HS-5 (cell line): ENCODE data around the gene URM1.
"Not testable (repeated sequence)": the region's sequence is repeated elsewhere in the genome, so short reads cannot be mapped to it uniquely, and the experiment has no call there.

Source experiments
- DNase-seq: peaks from one replicate; pipeline ENCODE4 v3.0.0-alpha.2; 2012; ENCODE audit warnings: low read depth

Gene URM1

DNA sequence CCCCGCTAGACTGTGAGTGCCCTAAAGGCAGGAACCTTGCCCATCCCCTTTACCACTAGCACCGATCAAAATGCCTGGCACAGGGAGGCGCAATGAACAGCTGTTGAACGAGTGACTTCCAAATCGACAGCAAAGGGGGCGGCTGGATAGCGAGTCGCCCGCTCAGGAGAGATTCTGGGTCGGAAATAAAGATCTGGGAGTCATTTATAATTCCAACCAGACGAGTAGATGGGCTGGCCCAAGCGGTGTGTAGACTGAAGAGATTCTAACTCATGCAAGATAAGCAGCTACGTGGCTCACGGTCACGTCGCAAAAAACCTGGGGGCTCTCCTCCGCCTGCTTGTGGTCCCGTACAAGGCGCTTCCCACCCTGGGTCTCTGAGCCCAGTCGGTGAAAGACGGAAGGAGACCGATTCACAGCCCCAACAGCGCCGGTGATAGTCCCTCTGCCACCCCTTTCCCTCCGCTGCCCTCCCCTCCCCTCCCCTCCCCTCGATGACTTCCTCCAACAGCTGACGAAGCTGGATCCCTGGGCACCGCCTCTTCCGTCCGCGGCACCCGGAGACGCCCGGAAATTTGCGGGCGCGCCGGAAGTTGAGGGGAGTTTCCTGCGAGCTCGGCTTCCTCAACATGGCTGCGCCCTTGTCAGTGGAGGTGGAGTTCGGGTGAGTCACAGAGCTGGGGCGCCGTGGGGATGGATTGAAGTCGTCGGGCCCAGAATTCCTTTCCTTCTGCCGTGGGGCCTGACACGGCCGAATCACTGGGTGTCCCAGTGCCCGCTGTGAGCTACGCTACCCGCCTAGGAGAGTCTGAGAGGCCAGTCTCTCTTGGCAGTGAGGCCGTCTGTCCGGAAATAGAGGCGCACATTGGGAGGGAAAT lies at the start of gene URM1:
Gene URM1 (plus strand): TSS at position 623 of the 878 bp plus-strand sequence. CDS start 7 bp downstream, at position 630.
- DNase-seq: peak; percentile 82

DNA sequence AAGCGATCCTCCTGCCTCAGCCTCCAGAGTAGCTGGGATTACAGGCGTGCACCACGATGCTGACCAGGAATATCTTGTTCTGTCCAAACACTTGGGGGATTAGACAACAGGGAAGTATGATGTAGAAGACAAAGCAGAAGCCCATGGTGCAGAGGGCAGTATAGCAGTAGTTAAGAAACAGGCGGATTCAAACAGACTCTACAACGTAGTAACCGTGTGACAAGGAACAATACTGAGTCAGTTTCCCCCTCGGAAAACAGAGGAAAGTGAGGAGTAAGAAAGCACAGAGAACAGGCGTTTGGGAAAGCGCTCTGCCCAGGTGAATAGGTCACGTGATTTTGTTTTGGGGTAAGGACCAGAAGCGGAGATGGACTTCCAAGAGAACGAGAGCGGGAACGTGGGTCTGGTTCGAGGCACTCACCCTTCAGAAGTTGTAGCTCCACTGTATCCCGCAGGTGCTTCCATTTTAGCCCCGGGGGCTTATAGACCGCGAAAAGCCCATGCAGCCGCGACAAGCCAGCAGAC lies 49.2 kb upstream of the URM1 start:
- DNase-seq: no peak

DNA sequence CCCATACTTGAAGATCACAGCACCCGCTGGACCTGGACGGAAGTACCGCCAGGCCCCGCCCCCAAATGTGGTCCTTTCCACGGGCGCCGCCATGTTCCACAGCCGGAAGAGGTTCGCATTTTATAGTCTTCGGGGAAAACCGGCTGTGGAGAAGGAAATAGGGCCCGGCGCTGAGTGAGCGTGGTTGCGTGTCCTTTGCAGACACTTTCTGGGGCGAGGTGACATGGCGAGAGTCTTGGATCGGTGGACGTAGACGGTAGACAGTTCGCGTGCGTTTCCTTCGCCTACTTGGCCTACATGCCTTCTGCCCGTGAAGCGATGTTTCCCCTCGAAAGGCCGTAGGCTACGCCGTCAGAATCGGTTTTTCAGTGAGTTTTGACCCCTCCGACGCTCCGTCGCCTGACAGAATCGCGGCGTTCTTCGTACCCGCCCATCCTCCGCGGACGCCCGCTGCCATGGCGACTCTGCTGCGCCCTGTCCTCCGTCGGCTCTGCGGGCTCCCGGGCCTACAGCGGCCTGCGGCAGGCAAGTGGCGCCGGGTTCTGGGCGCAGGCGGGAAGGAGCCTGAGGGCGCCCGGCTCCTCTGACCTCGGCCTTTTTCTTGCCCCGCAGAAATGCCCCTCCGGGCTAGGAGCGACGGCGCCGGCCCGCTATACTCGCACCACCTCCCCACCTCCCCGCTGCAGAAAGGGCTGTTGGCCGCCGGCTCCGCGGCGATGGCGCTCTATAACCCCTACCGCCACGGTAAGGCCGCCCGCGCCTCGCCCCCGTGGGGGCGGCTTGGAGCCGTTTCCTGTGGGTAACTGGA lies 48.6 kb upstream of the URM1 start, which contains the start of the genes COQ4 and TRUB2:
Gene COQ4 (plus strand): TSS at position 436 of the 808 bp plus-strand sequence. CDS start 20 bp downstream, at position 456.
Gene TRUB2 (minus strand): TSS at position 44 of the 808 bp plus-strand sequence. CDS start 39 bp downstream, at position 5.
- DNase-seq: peak; percentile 93

DNA sequence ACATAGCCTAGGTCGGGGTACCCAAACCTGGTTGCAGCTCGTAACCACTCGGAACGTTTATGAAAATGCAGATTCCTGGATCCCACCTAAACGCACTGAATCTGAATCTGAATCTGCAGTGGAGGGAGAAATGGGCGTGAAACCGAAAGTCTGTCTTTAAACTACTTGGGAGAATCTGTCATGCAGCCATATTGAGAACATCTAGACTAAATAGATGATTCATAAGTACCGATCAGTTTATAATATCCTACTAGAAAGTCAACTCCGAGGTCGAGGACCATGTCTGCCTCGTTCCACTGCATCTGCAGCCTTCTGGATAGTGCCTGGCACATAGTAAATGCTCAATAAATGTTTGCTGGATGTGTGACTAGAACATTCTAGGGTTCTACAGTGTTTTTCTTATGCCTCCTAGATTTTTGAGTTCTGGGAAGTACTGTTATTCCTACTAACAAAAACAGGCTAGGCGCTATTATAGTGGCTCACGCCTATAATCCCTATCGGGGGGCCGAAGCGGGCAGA lies 47.9 kb upstream of the URM1 start:
- DNase-seq: no peak

DNA sequence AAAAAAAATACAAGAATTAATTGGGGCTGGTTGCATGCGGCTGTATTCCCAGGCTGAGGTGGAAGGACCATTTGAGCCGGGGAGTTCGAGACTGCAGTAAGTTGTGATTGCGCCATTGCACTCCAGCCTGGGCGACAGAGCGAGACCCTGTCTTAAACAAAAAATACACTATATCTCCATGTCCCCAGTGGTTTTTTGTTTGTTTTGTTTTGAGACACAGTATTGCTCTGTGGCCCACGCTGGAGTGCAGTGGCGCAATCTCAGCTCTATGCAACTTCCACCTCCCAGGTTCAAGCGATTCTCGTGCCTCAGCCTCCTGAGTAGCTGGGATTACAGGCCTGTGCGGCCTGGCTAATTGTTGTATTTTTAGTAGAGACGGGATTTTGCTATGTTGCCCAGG lies 47.4 kb upstream of the URM1 start:
- no peak for DNase-seq

DNA sequence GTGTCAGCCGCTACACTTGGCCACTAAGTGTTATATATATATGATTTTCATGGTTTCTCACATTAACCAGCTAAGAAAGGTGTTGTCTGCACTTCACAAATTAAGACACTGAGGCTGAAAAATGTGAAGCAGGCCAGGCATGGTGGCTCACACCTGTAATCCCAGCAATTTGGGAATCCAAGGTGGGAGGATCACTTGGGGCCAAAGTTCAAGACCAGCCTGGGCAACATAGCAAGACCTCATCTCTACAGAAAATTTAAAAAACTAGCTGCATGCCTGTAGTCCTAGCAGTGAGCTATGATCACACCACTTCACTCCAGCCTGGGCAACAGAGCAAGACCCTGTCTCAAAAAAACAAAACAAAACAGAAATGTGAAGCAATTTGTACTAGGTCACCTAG lies 46.8 kb upstream of the URM1 start:
- DNase-seq: no peak

DNA sequence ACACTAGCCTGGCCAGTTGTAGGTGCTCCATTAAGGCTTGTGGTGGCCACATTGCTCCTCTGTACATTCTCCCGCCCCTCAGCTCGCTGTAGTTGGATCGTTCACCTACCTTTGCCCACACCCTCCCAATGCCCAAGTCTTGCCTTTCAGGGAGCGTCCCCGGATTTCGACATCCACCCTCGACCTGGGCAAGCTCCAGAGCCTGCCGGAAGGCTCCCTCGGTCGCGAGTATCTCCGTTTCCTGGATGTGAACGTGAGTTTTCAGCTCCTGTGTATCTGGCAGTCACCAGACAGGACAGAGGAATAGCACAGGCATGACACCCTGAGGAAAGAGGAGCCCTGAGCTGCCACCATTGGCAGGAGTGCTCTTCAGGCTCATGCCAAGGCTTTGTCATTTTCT lies 45.5 kb upstream of the URM1 start:
- DNase-seq: no peak

DNA sequence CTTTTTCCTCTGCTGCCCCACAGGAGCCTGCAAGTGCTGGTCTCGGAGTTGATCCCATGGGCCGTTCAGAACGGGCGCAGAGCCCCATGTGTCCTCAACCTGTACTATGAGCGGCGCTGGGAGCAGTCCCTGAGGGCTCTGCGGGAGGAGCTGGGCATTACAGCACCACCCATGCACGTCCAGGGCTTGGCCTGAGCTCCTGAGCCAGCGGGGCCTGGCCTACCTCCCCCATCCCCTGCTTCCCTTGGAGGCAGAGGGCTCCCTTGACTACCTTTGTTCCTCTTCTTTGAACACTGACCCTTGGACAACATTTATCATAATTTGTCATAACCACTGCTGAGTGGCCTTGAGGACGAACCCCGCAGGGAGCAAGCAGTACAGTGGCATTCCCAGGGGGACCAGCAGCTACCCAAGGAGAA lies 37.7 kb upstream of the URM1 start:
- no peak for DNase-seq

DNA sequence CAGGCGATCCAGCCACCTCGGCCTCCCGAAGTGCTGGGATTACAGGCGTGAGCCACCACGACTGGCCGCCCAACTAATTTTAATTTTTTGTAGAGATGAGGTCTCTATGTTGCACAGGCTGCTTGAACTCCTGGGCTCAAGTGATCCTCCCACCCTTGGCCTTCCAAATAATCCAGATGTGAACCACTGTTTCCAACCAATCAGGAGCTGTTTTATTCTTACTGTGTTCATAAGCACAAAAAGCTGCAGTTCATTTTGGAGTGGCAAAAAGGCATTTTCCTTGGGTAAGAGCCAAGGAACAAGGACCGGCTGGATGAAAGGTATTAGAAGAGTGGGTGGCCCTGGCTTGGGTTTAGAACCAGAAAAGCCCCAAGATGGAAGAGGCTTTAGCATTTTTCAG lies 36.0 kb upstream of the URM1 start:
- no peak for DNase-seq

DNA sequence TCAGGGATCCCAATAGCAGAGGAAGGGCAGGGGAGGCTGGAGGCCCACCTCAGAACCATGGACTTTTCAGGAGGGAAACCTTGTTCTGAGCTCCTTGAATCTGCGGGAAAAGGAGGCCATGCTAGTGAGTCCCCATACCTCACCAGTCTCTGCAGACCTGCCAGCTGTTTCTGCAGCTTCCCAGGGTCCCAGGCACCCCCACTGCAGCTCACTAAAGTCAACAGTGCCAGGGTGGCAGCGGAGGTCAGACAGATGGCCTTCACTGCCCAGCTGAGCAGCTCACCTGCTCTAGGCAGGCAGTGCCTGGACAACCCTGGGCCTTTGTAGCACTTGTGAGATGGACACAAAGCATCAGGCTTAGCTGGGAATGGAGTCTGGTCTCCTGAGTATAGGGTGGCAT lies 35.3 kb upstream of the URM1 start:
- no peak for DNase-seq

DNA sequence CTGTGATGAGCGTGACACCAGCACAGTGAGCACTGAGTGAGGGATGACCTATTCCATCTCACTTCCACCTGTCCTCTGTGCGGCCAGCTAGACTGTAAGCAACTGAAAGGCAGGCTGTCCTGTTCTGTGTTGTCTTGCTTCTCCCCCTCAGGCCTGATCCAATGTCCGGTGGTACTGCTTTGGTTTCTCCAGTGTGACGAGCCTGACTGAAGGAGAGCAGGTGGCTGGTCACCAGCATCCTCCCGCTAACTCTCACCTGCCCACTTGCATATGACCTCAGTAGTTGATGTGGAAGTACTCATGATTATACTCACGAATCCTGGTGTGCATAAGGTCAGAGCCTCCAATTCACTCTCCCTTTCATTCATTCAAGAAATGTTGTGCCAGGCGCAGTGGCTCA lies 33.2 kb upstream of the URM1 start:
- no peak for DNase-seq

DNA sequence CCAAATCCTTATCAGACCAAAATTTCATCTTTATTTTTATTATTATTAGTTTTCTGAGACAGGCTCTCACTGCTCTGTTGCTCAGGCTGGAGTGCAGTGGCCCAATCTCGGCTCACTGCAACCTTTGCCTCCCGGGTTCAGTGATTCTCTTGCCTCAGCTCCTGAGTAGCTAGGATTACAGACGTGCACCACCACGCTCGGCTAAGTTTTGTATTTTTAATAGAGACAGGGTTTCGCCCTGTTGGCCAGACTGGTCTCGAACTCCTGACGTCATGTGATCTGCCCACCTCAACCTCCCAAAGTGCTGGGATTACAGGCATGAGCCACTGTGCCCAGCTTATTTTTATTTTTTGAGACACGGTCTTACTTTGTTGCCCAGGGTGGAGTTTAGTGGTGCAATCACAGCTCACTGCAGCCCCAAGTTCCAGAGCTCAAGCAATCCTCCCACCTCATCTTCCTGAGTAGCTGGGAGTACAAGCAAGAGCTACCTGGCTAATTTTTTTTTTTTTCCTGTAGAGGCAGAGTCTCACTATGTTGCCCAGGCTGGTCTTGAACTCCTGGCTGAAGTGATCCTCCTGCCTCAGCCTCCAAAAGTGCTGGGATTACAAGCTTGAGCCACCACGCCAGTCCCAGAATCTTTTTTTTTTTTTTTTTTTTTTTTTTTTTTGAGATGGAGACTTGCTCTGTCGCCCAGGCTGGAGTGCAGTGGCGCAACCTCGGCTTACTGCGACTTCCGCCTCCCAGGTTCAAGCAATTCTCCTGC lies 32.1 kb upstream of the URM1 start:
- DNase-seq: not testable (repeated sequence)

DNA sequence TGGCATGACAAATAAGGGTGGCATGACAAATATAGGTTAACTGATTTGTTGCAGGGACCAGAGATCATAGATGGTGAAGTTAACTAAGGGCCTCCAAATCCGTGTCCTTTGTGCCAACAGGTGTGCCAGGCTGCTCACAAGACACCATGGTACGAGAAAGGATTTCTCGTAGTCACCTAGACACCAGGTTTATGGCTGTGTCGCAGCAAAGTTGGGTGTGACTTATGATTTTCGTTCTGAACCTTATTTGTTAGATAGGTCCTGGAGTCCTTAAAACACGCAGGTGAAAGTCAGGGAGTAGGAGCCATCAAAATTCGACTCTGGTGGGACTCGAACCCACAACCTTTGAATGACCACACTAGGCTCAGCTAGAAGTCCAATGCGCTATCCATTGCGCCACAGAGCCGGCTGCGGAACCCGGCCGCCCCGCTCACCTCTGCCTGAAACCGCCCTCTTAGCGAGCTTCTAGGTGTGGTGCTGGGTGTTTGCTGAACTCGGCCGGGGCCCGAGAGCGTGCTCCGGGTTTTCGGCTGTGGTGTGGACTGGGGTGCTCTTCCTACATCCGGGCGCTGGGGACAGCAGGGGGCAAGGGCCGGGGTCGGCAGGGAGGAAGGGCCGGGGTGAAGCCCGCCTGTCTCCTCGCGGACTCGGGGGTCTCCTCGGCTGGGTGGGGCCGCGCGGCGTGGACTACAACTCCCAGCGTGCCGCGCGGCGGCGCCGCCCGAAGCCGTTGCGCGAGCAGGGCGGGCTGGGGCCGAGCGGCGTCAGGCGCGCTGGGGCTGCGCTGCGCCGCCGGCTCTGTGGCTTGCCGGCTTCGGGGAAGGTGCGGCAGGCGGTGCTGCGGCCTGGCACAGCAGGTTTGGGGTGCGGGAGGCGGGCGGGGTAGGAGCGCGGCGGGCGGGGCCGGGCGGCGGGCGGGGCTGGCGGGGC lies 31.1 kb upstream of the URM1 start, which contains the start of gene SLC27A4:
Gene SLC27A4 (plus strand): TSS at position 767 of the 930 bp plus-strand sequence. CDS start 2,606 bp downstream, outside the sequence.
- no peak for DNase-seq

DNA sequence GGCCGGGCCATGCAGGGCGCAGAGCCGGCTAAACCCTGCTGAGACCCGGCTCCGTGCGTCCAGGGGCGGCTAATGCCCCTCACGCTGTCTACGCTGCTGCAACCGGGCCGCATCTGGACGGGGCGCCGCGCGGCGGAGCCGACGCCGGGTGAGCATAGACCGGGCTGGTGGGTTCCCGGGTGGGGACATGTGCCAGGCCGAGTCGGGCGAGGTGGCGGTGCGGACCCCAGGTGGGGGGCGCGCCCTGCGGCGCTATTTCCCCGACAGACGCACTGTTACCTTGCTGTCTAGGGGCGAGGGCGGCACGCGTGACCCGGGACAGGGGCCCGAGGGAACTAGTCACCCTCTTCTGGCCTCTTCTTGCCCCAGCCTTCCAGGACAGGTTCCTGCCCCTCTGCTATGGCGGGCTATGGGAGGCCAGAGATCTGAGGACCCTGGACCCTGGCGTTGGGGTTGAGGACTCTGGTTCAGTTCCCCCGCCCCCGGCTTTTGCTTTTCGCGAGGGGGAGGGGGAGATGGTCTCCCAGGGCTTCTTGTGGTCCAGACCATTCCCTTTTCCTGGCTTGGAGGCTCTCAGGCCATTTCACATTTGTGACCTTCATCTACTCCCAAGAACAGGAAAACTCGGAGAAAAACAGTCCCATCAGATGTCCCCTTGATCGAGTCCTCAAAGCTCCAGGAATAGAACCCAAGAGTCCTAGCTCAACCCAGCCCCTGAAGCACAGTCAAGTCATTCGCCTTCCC lies 30.3 kb upstream of the URM1 start:
- no peak for DNase-seq

DNA sequence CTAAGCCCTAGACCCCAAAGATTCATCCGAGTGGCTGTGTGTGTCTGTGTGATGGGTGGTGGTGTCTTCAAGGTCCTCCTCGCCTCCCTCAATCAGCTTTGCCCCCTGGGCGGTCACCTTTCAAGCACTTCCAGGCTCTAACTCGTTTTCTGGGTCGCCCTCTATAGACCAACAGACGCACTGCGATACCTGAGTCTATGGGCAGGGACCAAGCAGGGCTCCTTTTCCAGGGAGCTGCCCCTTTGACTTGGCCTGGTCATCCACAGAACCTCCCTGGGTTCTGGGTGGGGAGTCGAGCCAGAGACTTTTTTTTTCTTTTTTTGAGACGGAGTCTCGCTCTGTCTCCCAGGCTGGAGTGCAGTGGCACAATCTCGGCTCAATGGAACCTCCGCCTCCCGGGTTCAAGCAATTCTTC lies 29.7 kb upstream of the URM1 start:
- DNase-seq: no peak

DNA sequence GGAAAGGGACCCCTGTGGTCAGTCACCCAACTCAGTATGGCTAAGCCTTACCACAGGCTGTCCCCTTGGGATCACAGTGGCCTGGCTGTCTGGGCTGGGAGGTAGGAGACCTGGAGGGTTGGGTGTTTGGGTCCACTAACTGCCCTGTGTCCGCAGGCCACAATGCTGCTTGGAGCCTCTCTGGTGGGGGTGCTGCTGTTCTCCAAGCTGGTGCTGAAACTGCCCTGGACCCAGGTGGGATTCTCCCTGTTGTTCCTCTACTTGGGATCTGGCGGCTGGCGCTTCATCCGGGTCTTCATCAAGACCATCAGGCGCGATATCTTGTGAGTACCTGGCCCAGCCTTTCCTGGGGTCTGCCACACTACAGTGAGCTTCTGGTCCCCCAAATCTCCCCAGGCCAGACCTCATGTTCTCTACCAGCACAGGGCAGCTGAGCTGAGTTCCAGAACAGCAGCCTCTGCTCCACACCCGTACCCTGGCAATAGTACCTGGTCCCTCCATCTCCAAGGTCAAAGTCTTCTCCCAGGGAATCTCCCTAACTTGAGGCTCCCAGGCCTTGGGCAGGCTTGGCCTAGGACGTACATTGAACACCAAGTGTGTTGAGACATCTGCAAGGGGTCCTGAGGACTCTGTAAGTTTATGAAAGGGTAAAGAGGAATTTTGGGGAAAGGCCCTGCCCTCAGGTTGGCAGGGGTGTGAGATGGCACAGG lies 28.0 kb upstream of the URM1 start:
- no peak for DNase-seq

DNA sequence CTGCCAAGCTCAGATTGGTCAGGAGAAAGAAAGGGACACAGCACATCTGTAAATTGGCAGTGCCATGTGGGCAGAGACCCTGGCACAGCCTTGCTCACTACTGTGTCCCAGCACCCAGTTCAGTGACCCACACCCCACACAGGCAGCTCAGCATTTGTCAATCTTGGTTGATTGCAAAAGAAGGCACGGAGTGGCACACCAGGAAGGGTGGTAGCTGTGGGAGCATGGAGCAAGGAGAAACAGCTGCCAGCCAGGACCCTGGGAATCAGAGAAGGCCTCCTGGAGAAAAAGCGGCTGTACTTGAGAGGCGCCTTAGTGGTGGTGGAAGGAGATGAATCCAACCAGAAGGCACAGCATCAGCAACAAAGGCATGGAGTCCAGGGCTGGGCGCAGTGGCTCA lies 27.3 kb upstream of the URM1 start:
- DNase-seq: no peak

DNA sequence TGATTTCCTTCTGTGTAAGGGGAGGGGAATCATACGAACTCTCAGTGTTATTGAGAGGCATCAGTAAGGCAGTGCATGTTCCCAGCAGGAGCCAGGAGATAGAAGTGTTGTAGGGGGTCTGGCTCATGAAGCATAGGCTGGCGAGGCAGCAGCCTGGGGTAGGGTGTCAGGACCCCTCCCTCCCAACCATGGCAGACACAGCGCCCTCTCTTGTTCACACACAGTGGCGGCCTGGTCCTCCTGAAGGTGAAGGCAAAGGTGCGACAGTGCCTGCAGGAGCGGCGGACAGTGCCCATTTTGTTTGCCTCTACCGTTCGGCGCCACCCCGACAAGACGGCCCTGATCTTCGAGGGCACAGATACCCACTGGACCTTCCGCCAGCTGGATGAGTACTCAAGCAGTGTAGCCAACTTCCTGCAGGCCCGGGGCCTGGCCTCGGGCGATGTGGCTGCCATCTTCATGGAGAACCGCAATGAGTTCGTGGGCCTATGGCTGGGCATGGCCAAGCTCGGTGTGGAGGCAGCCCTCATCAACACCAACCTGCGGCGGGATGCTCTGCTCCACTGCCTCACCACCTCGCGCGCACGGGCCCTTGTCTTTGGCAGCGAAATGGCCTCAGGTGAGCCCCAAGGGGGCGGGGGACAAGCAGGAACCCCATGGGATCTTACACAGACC lies 26.1 kb upstream of the URM1 start:
- no peak for DNase-seq
